Measurements from ENCODE around the gene SDHAF4.
"Not testable (repeated sequence)": the region's sequence is repeated elsewhere in the genome, so short reads cannot be mapped to it uniquely, and the experiment has no call there.

The SDHAF4 gene

DNA sequence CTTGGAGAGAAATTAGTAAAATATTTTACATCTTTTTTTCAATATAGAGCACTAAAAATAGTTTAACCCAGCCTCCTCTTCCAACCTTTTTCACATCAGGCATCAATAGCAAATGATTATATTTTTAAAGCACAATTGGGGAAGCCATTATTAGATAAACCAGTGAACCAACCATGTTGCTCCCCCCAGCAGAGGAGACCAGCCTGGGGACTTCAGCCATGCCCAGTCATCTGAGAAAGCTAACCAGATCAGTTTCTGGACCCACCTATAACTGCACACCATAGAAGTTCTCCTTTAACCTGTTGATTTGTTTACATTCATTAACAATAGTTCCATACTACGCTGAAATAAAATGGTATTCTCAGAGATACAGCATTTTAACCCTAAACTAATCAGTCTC, 13.8 kb upstream of the SDHAF4 start:
- H3K27ac ChIP-seq (replicated peaks): no peak overlapping the region
- DNase-seq (ENCODE audit: low read depth in 1 of 2, low spot score in 1 of 2): no peak
- no peaks in the 10 kb centered on the region for H3K27me3 ChIP-seq (ENCODE audit: insufficient read depth, poor library complexity, severe bottlenecking)
- TF ChIP-seq, protein P1, sequence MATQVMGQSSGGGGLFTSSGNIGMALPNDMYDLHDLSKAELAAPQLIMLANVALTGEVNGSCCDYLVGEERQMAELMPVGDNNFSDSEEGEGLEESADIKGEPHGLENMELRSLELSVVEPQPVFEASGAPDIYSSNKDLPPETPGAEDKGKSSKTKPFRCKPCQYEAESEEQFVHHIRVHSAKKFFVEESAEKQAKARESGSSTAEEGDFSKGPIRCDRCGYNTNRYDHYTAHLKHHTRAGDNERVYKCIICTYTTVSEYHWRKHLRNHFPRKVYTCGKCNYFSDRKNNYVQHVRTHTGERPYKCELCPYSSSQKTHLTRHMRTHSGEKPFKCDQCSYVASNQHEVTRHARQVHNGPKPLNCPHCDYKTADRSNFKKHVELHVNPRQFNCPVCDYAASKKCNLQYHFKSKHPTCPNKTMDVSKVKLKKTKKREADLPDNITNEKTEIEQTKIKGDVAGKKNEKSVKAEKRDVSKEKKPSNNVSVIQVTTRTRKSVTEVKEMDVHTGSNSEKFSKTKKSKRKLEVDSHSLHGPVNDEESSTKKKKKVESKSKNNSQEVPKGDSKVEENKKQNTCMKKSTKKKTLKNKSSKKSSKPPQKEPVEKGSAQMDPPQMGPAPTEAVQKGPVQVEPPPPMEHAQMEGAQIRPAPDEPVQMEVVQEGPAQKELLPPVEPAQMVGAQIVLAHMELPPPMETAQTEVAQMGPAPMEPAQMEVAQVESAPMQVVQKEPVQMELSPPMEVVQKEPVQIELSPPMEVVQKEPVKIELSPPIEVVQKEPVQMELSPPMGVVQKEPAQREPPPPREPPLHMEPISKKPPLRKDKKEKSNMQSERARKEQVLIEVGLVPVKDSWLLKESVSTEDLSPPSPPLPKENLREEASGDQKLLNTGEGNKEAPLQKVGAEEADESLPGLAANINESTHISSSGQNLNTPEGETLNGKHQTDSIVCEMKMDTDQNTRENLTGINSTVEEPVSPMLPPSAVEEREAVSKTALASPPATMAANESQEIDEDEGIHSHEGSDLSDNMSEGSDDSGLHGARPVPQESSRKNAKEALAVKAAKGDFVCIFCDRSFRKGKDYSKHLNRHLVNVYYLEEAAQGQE (IDR thresholded peaks at IDR 0.05; ENCODE audit: insufficient replicate concordance, low read depth): no peak
- TF ChIP-seq POLR2AphosphoS5 (IDR thresholded peaks at IDR 0.05; ENCODE audit: low read depth) (no peak), SPI1 (IDR thresholded peaks at IDR 0.05; ENCODE audit: borderline replicate concordance, low read depth) (no peak), GABPA (IDR thresholded peaks at IDR 0.05; ENCODE audit: low read depth) (no peak)
- TF ChIP-seq, protein P2, sequence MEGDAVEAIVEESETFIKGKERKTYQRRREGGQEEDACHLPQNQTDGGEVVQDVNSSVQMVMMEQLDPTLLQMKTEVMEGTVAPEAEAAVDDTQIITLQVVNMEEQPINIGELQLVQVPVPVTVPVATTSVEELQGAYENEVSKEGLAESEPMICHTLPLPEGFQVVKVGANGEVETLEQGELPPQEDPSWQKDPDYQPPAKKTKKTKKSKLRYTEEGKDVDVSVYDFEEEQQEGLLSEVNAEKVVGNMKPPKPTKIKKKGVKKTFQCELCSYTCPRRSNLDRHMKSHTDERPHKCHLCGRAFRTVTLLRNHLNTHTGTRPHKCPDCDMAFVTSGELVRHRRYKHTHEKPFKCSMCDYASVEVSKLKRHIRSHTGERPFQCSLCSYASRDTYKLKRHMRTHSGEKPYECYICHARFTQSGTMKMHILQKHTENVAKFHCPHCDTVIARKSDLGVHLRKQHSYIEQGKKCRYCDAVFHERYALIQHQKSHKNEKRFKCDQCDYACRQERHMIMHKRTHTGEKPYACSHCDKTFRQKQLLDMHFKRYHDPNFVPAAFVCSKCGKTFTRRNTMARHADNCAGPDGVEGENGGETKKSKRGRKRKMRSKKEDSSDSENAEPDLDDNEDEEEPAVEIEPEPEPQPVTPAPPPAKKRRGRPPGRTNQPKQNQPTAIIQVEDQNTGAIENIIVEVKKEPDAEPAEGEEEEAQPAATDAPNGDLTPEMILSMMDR (IDR thresholded peaks at IDR 0.05; ENCODE audit: insufficient read depth, low read length): no peak
- no peak overlapping the region for H3K4me3 ChIP-seq (replicated peaks; ENCODE audit: insufficient read depth, low read length)

DNA sequence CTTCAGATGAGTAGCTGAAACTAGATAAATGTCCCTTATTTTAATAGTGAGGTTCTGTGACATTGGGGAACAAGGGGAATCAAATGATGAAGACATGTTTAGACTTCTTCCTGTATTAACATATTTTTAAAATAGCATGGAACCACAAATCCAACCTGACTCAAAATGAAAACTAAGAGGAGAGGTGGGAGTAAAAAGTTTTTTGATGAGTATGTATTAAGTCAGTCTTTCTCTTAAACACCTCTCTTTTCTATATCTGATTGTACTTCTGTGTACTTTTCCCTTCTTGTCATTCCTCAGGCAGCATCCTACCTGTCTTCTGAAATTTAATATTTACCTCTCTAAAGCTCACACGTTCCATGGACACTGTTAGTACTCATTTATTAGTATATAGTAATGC, 8.7 kb upstream of the SDHAF4 start:
- Histone ChIP-seq H3K4me3 (replicated peaks; ENCODE audit: insufficient read depth, low read length) (no peak overlapping the region), H3K27ac (replicated peaks) (no peak overlapping the region), H3K27me3 (ENCODE audit: insufficient read depth, poor library complexity, severe bottlenecking) (no peaks in the 10 kb centered on the region)
- TF ChIP-seq, protein P1 (IDR thresholded peaks at IDR 0.05; ENCODE audit: insufficient replicate concordance, low read depth): no peak
- TF ChIP-seq POLR2AphosphoS5 (IDR thresholded peaks at IDR 0.05; ENCODE audit: low read depth) (no peak), GABPA (IDR thresholded peaks at IDR 0.05; ENCODE audit: low read depth) (no peak), SPI1 (IDR thresholded peaks at IDR 0.05; ENCODE audit: borderline replicate concordance, low read depth) (no peak)
- TF ChIP-seq, protein P2 (IDR thresholded peaks at IDR 0.05; ENCODE audit: insufficient read depth, low read length): no peak
- DNase-seq (ENCODE audit: low read depth in 1 of 2, low spot score in 1 of 2): no peak

DNA sequence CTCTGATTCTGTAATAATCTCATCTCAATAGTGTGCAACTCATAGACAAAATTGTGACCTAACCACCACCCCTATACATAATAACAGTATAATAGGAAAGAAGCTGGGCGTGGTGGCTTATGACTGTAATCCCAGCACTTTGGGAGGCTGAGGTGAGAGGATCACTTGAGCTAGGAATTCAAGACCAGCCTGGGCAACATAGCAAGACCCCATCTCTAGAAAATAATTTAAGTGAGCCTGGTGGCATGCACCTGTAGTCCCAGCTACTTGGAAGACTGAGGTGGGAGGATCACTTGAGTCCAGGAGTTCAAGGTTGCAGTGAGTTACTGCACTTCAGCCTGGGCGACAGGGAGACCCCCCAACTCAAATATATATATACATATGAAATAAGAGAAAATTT, 4.3 kb upstream of the SDHAF4 start:
- not testable (repeated sequence) for H3K4me3 ChIP-seq (replicated peaks; ENCODE audit: insufficient read depth, low read length); H3K27ac ChIP-seq (replicated peaks); H3K27me3 ChIP-seq (ENCODE audit: insufficient read depth, poor library complexity, severe bottlenecking); DNase-seq (ENCODE audit: low read depth in 1 of 2, low spot score in 1 of 2)

DNA sequence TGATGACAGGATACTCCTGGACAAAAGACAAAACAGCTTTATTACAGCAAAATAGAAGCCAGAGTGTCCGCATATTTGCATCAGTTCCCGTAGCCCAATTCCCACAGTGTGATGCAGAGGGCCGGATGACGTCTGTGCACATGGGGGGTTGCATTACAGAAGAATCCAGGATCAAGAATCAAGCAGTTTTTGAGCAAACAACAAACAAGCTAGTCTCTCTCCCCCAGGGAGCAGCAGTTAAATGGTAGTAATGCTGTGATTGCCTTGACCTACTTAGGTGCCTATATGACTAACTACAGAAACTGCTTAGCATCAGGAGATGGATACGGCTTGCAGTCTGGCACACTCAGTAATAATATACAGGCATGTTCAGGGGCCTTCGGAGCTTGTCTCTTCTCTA, 3.2 kb upstream of the SDHAF4 start:
- no peak overlapping the region for H3K27ac ChIP-seq (replicated peaks)
- H3K27me3 ChIP-seq (ENCODE audit: insufficient read depth, poor library complexity, severe bottlenecking): no peaks in the 10 kb centered on the region
- TF ChIP-seq SPI1 (IDR thresholded peaks at IDR 0.05; ENCODE audit: borderline replicate concordance, low read depth) (no peak), POLR2AphosphoS5 (IDR thresholded peaks at IDR 0.05; ENCODE audit: low read depth) (no peak), GABPA (IDR thresholded peaks at IDR 0.05; ENCODE audit: low read depth) (no peak)
- TF ChIP-seq, protein P2 (IDR thresholded peaks at IDR 0.05; ENCODE audit: insufficient read depth, low read length): no peak
- TF ChIP-seq, protein P1 (IDR thresholded peaks at IDR 0.05; ENCODE audit: insufficient replicate concordance, low read depth): no peak
- no peak overlapping the region for H3K4me3 ChIP-seq (replicated peaks; ENCODE audit: insufficient read depth, low read length)
- no peak for DNase-seq (ENCODE audit: low read depth in 1 of 2, low spot score in 1 of 2)
